ENCODE measurements around the gene ZNF23. TPM values are rescaled to one million over a fixed set of nuclear protein-coding genes. Genes with fewer than 3 reads are reported as not detected.
A peak's percentile ranks its signal among the peaks of the same experiment; 100 is the strongest.

The ZNF23 gene
- polyA plus RNA-seq, 6 donors from 2014 or later: 4.3 to 12.1 (median 7.3) TPM

- Mint-ChIP-seq H3K27ac (no peak overlapping the region), H3K9me3 (peaks cover 0 to 13% (median 9%) of the 10 kb centered on the region in 7 donors)
Measured at GRCh38 chr16:71431176-71431575, 30.9 kb downstream of the ZNF23 start.

GRCh38 chr16:71430744-71431143 lies 31.3 kb downstream of the ZNF23 start:
- ATAC-seq (ENCODE audit: low read depth in 2 of 2) (no peak), DNase-seq (no peak)
- H3K36me3 Mint-ChIP-seq: no peaks in the 10 kb centered on the region
- H3K9me3 Mint-ChIP-seq: peaks cover 0 to 13% (median 9%) of the 10 kb centered on the region in 7 donors
- no peak overlapping the region for H3K4me3 Mint-ChIP-seq
- H3K4me1 Mint-ChIP-seq: peaks cover 5 to 7% (median 6%) of the 10 kb centered on the region in 3 donors
- H3K27ac Mint-ChIP-seq: no peak overlapping the region
- H3K27me3 Mint-ChIP-seq: peaks cover 20 to 71% (median 63%) of the 10 kb centered on the region in 3 donors

More at GRCh38 chr16:71431176-71431575, 30.9 kb downstream of the ZNF23 start:
- DNase-seq (no peak), ATAC-seq (ENCODE audit: low read depth in 2 of 2) (no peak)
- Mint-ChIP-seq H3K36me3 (no peaks in the 10 kb centered on the region), H3K4me3 (no peak overlapping the region), H3K4me1 (peaks cover 3 to 6% (median 3%) of the 10 kb centered on the region in 3 donors), H3K27me3 (peaks cover 24 to 71% (median 62%) of the 10 kb centered on the region in 3 donors)

- peaks cover 5 to 9% (median 6%) of the 10 kb centered on the region in 3 donors for H3K4me1 Mint-ChIP-seq
- peaks cover 0 to 15% (median 9%) of the 10 kb centered on the region in 7 donors for H3K9me3 Mint-ChIP-seq
- H3K36me3 Mint-ChIP-seq: no peaks in the 10 kb centered on the region
- no peak for ATAC-seq (ENCODE audit: low read depth in 2 of 2)
- DNase-seq: no peak
- H3K27me3 Mint-ChIP-seq: peaks cover 27 to 81% (median 75%) of the 10 kb centered on the region in 3 donors
- H3K4me3 Mint-ChIP-seq: no peak overlapping the region
- H3K27ac Mint-ChIP-seq: peak overlapping the region in 1 of 6 donors; percentile 59
Measured at GRCh38 chr16:71429581-71429980, 32.5 kb downstream of the ZNF23 start.

GRCh38 chr16:71428883-71429282 lies 33.2 kb downstream of the ZNF23 start:
- H3K4me1 Mint-ChIP-seq: peaks cover 5 to 10% (median 9%) of the 10 kb centered on the region in 3 donors
- peaks cover 0 to 17% (median 9%) of the 10 kb centered on the region in 7 donors for H3K9me3 Mint-ChIP-seq
- H3K4me3 Mint-ChIP-seq: no peak overlapping the region
- no peaks in the 10 kb centered on the region for H3K36me3 Mint-ChIP-seq
- no peak for ATAC-seq (ENCODE audit: low read depth in 2 of 2)
- no peak overlapping the region for H3K27ac Mint-ChIP-seq
- DNase-seq: no peak
- peaks cover 24 to 88% (median 76%) of the 10 kb centered on the region in 3 donors for H3K27me3 Mint-ChIP-seq

- Mint-ChIP-seq H3K9me3 (peaks cover 0 to 17% (median 9%) of the 10 kb centered on the region in 7 donors), H3K27me3 (peaks cover 22 to 92% (median 73%) of the 10 kb centered on the region in 3 donors), H3K27ac (no peak overlapping the region), H3K4me1 (peaks cover 5 to 10% (median 9%) of the 10 kb centered on the region in 3 donors), H3K36me3 (no peaks in the 10 kb centered on the region), H3K4me3 (no peak overlapping the region)
- ATAC-seq (ENCODE audit: low read depth in 2 of 2) (no peak), DNase-seq (no peak)
Measured at GRCh38 chr16:71428385-71428784, 33.7 kb downstream of the ZNF23 start.

GRCh38 chr16:71426880-71427615 lies 35.0 kb downstream of the ZNF23 start:
- peak overlapping the region in 3 of 8 donors; percentile 65 to 85 (median 74) for H3K4me3 Mint-ChIP-seq
- H3K36me3 Mint-ChIP-seq: no peaks in the 10 kb centered on the region

GRCh38 chr16:71426069-71426879 lies 35.8 kb downstream of the ZNF23 start:
- ATAC-seq (ENCODE audit: low read depth in 2 of 2) (peak; percentile 9 to 28), DNase-seq (no peak)
- Mint-ChIP-seq H3K4me3 (peak overlapping the region in 4 of 8 donors; percentile 10 to 85 (median 62)), H3K4me1 (peaks cover 5 to 10% (median 9%) of the 10 kb centered on the region in 3 donors), H3K27ac (peak overlapping the region in 3 of 6 donors; percentile 48 to 87 (median 74)), H3K27me3 (peaks cover 22 to 72% (median 57%) of the 10 kb centered on the region in 3 donors), H3K9me3 (peaks cover 0 to 17% (median 9%) of the 10 kb centered on the region in 7 donors), H3K36me3 (no peaks in the 10 kb centered on the region)

More at GRCh38 chr16:71426880-71427615, 35.0 kb downstream of the ZNF23 start:
- no peak for ATAC-seq (ENCODE audit: low read depth in 2 of 2)
- no peak for DNase-seq
- Mint-ChIP-seq H3K4me1 (peaks cover 5 to 10% (median 9%) of the 10 kb centered on the region in 3 donors), H3K27ac (peak overlapping the region in 3 of 6 donors; percentile 48 to 87 (median 74)), H3K9me3 (peaks cover 0 to 17% (median 9%) of the 10 kb centered on the region in 7 donors), H3K27me3 (peaks cover 22 to 80% (median 62%) of the 10 kb centered on the region in 3 donors)

- peaks cover 0 to 17% (median 9%) of the 10 kb centered on the region in 7 donors for H3K9me3 Mint-ChIP-seq
- H3K27ac Mint-ChIP-seq: no peak overlapping the region
- no peak for ATAC-seq (ENCODE audit: low read depth in 2 of 2)
- no peak for DNase-seq
- no peaks in the 10 kb centered on the region for H3K36me3 Mint-ChIP-seq
- peaks cover 19 to 66% (median 62%) of the 10 kb centered on the region in 3 donors for H3K27me3 Mint-ChIP-seq
- H3K4me3 Mint-ChIP-seq: peak overlapping the region in 3 of 8 donors; percentile 45 to 61 (median 54)
- H3K4me1 Mint-ChIP-seq: peaks cover 5 to 10% (median 9%) of the 10 kb centered on the region in 3 donors
Measured at GRCh38 chr16:71425746-71426068, 36.3 kb downstream of the ZNF23 start.

GRCh38 chr16:71424626-71425025 lies 37.4 kb downstream of the ZNF23 start:
- H3K9me3 Mint-ChIP-seq: peaks cover 0 to 17% (median 9%) of the 10 kb centered on the region in 7 donors
- H3K27me3 Mint-ChIP-seq: peaks cover 17 to 63% (median 56%) of the 10 kb centered on the region in 3 donors
- peak overlapping the region in 2 of 8 donors; percentile 10 to 38 for H3K4me3 Mint-ChIP-seq
- peak overlapping the region in 1 of 6 donors; percentile 42 for H3K27ac Mint-ChIP-seq
- H3K36me3 Mint-ChIP-seq: no peaks in the 10 kb centered on the region
- DNase-seq (no peak), ATAC-seq (ENCODE audit: low read depth in 2 of 2) (no peak)
- peaks cover 5 to 10% (median 9%) of the 10 kb centered on the region in 3 donors for H3K4me1 Mint-ChIP-seq

GRCh38 chr16:71423865-71424264 lies 38.2 kb downstream of the ZNF23 start:
- Mint-ChIP-seq H3K27ac (no peak overlapping the region), H3K27me3 (peaks cover 16 to 63% (median 49%) of the 10 kb centered on the region in 3 donors)

GRCh38 chr16:71423016-71423415 lies 39.0 kb downstream of the ZNF23 start:
- no peaks in the 10 kb centered on the region for H3K36me3 Mint-ChIP-seq
- DNase-seq (no peak), ATAC-seq (ENCODE audit: low read depth in 2 of 2) (no peak)
- no peak overlapping the region for H3K4me3 Mint-ChIP-seq
- H3K27ac Mint-ChIP-seq: no peak overlapping the region
- peaks cover 5 to 10% (median 9%) of the 10 kb centered on the region in 3 donors for H3K4me1 Mint-ChIP-seq
- peaks cover 0 to 10% (median 2%) of the 10 kb centered on the region in 7 donors for H3K9me3 Mint-ChIP-seq
- H3K27me3 Mint-ChIP-seq: peaks cover 19 to 68% (median 50%) of the 10 kb centered on the region in 3 donors

More at GRCh38 chr16:71423865-71424264, 38.2 kb downstream of the ZNF23 start:
- H3K4me1 Mint-ChIP-seq: peaks cover 5 to 10% (median 9%) of the 10 kb centered on the region in 3 donors
- H3K4me3 Mint-ChIP-seq: no peak overlapping the region
- no peak for ATAC-seq (ENCODE audit: low read depth in 2 of 2)
- peaks cover 0 to 17% (median 7%) of the 10 kb centered on the region in 7 donors for H3K9me3 Mint-ChIP-seq
- DNase-seq: no peak
- no peaks in the 10 kb centered on the region for H3K36me3 Mint-ChIP-seq

- peaks cover 0 to 7% (median 0%) of the 10 kb centered on the region in 7 donors for H3K9me3 Mint-ChIP-seq
- no peak overlapping the region for H3K4me3 Mint-ChIP-seq
- H3K27me3 Mint-ChIP-seq: peaks cover 21 to 66% (median 55%) of the 10 kb centered on the region in 3 donors
- ATAC-seq (ENCODE audit: low read depth in 2 of 2) (no peak), DNase-seq (no peak)
- H3K36me3 Mint-ChIP-seq: no peaks in the 10 kb centered on the region
- H3K4me1 Mint-ChIP-seq: peaks cover 5 to 10% (median 9%) of the 10 kb centered on the region in 3 donors
- H3K27ac Mint-ChIP-seq: no peak overlapping the region
Measured at GRCh38 chr16:71421911-71422310, 40.1 kb downstream of the ZNF23 start.

- no peak for ATAC-seq (ENCODE audit: low read depth in 2 of 2)
- Mint-ChIP-seq H3K4me3 (no peak overlapping the region), H3K27ac (peak overlapping the region in 1 of 6 donors; percentile 15), H3K4me1 (peaks cover 9 to 11% (median 10%) of the 10 kb centered on the region in 3 donors), H3K36me3 (no peaks in the 10 kb centered on the region), H3K9me3 (no peaks in the 10 kb centered on the region), H3K27me3 (peaks cover 29 to 72% (median 72%) of the 10 kb centered on the region in 3 donors)
- no peak for DNase-seq
Measured at GRCh38 chr16:71414038-71414437, 48.0 kb downstream of the ZNF23 start.
